GM12864 (cell line): ENCODE measurements around the gene EIF3K.

Source experiments
- DNase-seq: peaks from one replicate; pipeline ENCODE4 v3.0.0-alpha.2; 2011; ENCODE audit warnings: low read depth
- H3K4me3 ChIP-seq: 2 replicates; pipeline ENCODE4 v1.5.1; 2011; ENCODE audit warnings: mild to moderate bottlenecking, low read depth, low read length, control low read depth
- TF ChIP-seq, protein P1 (sequence below): IDR thresholded peaks from 2 replicates; pipeline ENCODE4 v1.5.1; 2011; ENCODE audit warnings: low read depth, mild to moderate bottlenecking, moderate library complexity, low read length, control low read depth, inconsistent platforms; ENCODE audit errors: missing control alignments

The EIF3K gene

DNA sequence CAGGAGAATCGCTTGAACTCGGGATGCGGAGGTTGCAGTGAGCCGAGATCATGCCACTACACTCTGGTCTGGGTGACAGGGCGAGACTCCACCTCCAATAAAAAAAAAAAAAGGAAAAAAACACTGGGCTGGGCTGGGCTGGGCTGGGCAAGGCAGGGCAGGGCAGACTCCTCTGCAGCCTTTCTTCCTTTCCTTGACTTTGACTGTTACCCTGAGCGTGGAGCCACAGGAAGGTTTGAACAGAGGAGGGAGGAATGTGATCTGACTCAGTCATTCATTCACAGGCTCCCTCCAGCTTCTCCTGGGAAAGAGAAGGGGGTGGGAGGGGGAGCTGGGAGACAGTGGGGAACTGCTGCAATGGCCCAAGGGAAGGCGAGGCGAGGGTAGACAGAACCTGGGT, 25.7 kb downstream of the EIF3K start:
- H3K4me3 ChIP-seq: no peak overlapping the region
- TF ChIP-seq, protein P1, sequence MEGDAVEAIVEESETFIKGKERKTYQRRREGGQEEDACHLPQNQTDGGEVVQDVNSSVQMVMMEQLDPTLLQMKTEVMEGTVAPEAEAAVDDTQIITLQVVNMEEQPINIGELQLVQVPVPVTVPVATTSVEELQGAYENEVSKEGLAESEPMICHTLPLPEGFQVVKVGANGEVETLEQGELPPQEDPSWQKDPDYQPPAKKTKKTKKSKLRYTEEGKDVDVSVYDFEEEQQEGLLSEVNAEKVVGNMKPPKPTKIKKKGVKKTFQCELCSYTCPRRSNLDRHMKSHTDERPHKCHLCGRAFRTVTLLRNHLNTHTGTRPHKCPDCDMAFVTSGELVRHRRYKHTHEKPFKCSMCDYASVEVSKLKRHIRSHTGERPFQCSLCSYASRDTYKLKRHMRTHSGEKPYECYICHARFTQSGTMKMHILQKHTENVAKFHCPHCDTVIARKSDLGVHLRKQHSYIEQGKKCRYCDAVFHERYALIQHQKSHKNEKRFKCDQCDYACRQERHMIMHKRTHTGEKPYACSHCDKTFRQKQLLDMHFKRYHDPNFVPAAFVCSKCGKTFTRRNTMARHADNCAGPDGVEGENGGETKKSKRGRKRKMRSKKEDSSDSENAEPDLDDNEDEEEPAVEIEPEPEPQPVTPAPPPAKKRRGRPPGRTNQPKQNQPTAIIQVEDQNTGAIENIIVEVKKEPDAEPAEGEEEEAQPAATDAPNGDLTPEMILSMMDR: no peak
- no peak for DNase-seq

DNA sequence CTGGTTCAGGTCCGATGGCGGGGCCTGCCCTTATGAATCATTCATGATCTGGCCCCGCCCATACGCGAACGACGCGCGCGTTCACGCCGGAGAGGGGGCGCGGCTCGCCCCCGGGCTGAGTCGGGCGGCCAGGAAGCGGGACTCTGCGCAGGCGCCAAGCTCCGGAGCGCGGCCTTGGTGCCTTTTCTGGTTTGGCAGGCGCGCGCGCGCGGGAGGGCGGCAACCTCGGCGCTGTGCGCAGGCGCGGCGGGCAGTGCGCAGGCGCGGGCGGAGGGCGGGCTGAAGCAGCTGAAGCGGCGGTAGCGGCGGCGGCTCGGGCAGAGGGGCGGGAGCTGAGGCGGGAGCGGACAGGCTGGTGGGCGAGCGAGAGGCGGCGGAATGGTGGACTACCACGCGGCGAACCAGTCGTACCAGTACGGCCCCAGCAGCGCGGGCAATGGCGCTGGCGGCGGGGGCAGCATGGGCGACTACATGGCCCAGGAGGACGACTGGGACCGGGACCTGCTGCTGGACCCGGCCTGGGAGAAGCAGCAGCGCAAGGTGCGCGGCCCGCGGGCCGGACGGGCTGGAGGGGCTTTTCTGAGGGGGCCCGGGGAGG, 28.5 kb downstream of the EIF3K start, which contains the start of gene ACTN4:
Gene ACTN4 (plus strand): TSS at position 282 of the 598 bp plus-strand sequence. CDS start 97 bp downstream, at position 379.
- H3K4me3 ChIP-seq: peak within 1 kb of the TSS; percentile 75
- DNase-seq: peak; percentile 85
- TF ChIP-seq, protein P1: no peak

DNA sequence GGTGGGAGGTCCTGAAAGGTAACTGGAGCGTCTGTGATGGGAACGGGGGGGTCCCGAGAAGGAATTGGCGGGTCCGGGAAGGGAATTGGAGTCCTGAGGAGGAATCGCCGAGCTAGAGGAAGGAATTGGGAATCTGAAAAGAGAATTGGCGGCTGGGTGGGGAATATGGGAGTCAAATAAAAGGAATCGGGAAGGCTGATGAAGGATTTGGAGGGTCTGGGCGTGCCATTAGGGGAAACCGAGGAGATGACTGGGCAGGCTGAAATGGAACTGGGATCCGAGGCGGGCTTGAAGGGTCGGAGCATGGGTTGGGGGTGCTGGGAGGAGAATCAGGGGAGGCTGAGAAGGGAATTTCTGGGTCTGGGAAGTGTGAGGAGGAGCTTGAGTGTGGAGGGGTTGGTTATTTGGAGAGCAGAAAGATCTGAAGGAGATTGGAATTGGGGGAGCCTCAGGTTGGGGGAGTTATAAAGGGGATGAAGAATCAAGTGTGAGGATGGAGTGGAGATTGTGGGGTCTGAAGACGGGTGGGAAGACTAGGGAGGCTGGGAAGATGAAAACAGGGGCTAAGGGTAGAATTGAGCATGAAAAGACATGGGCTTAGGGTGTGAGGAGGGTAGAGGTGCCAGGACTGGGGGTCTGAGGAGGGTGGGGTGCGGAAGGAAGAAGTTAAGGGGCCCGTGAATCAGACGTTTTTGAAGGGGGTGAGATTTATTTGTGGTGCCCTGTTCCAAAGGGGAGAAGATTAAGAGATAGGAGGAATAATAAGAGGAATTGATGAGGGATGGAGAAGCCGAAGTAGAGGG, 29.2 kb downstream of the EIF3K start:
- TF ChIP-seq, protein P1: no peak
- peak overlapping the region; percentile 75 for H3K4me3 ChIP-seq
- no peak for DNase-seq

DNA sequence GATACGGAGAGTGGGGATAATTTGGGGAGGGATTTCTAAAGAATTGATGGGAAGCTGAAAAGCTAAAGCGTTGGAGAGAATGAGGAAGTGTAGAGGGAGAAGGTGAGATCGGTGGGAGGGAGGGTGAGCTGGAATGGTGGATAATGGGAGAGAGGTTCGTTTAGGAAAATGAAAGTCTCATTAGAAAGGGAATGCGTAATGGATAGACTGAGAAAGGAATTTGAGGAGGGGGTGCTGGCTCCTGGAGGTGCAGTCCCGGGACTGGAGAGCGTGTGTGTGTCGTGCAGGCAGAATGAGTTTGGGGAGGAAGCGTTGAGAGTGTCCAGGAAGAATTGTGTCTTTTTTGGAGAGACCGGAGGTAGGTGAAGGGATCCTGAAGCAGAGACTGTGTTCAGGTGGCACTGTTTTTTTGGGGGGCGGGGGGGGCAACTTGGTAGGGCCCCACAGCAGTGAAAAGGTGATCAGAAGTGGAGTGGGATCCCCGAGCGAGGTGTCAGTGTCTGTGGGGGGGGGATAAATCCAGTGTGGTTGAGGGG, 29.8 kb downstream of the EIF3K start:
- DNase-seq: no peak
- TF ChIP-seq, protein P1: no peak
- H3K4me3 ChIP-seq: peak overlapping the region; percentile 75

DNA sequence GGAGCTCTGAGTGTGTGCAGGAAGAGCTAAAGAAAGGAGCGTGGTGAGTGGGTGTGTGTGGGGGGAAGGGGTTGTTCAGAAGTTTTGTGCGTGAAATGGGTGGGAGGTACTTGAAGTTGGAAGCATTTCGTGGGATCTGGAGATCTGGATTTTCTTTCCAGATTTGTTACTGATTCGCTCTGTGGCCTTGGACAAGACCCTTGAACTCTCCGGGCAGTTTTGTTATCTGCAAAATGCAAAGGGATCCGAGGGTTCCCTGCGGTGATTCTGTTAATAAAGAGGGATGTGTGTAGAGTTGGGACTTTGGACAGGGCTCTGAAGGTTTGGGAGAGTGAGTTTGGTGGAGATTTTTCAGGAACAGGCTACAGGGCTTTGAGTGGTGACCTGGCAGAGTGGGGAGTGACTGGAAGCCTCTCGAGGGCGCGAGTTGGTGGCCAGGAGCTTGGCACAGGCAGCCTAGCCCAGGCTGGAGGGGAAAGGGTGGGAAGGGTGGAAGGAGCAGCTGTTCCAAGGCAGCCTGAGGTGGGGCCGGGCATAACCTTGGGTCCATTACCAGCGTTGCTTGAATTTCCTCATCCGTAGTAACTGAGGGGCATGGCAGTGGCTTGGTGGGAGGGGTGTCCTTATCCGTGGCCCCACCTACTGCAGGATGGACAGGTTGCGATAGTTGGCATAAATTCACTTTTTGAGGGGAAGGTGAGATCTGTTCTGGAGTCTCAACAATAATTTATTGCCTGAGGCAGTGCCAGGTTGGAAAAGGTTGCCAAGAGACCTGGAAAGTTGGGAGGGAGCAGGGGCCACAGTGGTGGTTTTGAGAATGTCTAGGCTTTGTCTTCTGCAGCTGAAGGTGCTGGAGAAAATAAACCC, 30.6 kb downstream of the EIF3K start:
- DNase-seq: no peak
- TF ChIP-seq, protein P1: no peak
- peak overlapping the region; percentile 75 for H3K4me3 ChIP-seq

DNA sequence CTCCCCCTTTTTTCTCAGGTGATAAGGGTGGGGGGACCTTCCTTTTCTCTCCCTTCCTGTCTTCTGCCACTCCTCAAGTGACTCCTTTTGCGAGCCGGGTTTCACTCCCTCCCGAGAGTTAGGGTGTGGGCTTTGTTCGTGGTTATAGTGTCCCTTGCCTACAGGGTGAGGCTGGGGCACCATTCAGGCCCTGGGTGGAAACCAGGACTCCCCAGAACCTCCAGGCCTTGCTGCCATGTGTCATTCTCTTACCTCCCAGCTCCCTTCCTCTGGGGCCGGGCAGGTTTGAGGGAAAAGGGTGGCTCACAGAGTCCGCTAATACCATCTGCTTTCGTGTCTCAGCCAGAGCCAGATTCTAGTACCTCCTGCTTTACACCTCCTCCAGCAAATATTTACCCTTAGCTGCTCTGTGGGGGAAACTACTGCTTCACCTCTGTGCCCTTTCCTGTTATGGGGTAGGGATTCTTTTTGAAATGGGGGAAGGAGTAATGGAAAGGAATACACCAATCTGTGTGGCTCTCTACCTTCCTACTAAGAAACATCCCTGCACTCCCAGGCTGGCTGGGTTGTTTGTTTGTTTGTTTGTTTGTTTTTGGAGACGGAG, 31.3 kb downstream of the EIF3K start:
- peak overlapping the region; percentile 22 for H3K4me3 ChIP-seq
- TF ChIP-seq, protein P1: no peak
- no peak for DNase-seq
